ENCODE measurements around the gene COX4I1.

DNA sequence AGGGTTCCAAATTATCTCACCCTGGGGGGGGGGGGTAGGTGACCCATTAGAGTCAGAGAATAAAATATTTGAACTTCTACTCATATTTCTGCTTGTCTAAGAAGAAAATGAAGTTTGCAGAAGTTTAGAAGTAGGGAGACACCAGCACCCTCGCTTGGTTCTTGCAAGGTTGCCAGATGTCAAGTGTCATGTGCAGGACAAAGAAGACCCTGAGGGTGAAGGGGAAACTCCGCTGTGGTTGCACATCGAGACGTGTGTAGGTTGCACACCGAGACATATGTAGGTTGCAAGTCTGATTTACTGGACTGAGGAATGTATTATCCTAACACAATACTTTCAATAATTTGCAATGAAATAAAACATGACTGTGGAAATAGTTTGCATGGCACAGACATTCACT, 57.1 kb downstream of the COX4I1 start:
- TF ChIP-seq, protein P1, sequence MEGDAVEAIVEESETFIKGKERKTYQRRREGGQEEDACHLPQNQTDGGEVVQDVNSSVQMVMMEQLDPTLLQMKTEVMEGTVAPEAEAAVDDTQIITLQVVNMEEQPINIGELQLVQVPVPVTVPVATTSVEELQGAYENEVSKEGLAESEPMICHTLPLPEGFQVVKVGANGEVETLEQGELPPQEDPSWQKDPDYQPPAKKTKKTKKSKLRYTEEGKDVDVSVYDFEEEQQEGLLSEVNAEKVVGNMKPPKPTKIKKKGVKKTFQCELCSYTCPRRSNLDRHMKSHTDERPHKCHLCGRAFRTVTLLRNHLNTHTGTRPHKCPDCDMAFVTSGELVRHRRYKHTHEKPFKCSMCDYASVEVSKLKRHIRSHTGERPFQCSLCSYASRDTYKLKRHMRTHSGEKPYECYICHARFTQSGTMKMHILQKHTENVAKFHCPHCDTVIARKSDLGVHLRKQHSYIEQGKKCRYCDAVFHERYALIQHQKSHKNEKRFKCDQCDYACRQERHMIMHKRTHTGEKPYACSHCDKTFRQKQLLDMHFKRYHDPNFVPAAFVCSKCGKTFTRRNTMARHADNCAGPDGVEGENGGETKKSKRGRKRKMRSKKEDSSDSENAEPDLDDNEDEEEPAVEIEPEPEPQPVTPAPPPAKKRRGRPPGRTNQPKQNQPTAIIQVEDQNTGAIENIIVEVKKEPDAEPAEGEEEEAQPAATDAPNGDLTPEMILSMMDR (IDR thresholded peaks at IDR 0.05), result no peak
- no peak for TF ChIP-seq POLR2AphosphoS5 (IDR thresholded peaks at IDR 0.05)
